ENCODE data around the gene PRKG1.

Gene PRKG1

DNA sequence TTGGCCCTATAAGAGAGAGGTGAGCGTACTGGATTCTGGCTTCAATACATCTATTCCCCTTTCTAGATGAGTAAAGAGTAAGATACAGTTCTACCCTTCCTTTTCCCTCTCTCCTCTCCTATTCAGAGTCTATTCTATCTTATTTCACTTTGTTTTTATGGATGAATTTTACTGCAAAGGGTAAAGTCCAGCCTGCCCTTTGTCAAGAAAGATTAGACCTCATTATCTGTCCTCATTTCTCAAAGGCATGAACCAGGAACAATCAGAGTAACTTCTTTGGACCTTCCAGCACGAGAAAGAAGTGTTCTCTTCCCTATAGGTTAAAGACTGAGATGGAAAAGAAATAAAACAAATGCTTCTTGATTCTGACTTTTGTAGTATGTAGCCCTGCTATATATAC lies 239.0 kb downstream of the PRKG1 start:
- H4K8ac ChIP-seq (ENCODE audit: low read depth, low read length), result no peak overlapping the region
- no peak overlapping the region for H4K12ac ChIP-seq (ENCODE audit: low read depth, low read length)
- no peaks in the 10 kb centered on the region for H3K79me1 ChIP-seq (ENCODE audit: low read length)
- H2BK120ac ChIP-seq (ENCODE audit: insufficient read depth, low read length, poor library complexity), result no peak overlapping the region
- H3K18ac ChIP-seq (ENCODE audit: low read length), result no peak overlapping the region
- H3K23ac ChIP-seq (ENCODE audit: low read length), result no peak overlapping the region
- H3K79me2 ChIP-seq (ENCODE audit: control insufficient read depth, insufficient read depth, low read length, poor library complexity), result no peaks in the 10 kb centered on the region
- no peak overlapping the region for H3K4me3 ChIP-seq (ENCODE audit: low read depth, low read length)
- DNase-seq, result no peak
- H3K27me3 ChIP-seq (ENCODE audit: insufficient read depth, low read length), result no peaks in the 10 kb centered on the region
- H3K9ac ChIP-seq (ENCODE audit: low read length), result no peak overlapping the region
- H2AK5ac ChIP-seq (ENCODE audit: low read length), result no peak overlapping the region
- H3K36me3 ChIP-seq (ENCODE audit: control insufficient read depth in 1 of 2, insufficient read depth in 2 of 2, low read length in 2 of 2), result no peaks in the 10 kb centered on the region
- no peak overlapping the region for H2BK5ac ChIP-seq (ENCODE audit: low read depth, low read length, poor library complexity)
- no peak overlapping the region for H3K14ac ChIP-seq (ENCODE audit: low read length)
- H2AFZ ChIP-seq (ENCODE audit: insufficient read depth, low read length, poor library complexity), result no peak overlapping the region
- no peak overlapping the region for H2BK12ac ChIP-seq (ENCODE audit: low read length)
- H3K4me1 ChIP-seq (ENCODE audit: control insufficient read depth in 1 of 2, insufficient read depth in 2 of 2, low read length in 2 of 2), result no peaks in the 10 kb centered on the region
- H3K4me2 ChIP-seq (ENCODE audit: low read length), result no peak overlapping the region
- no peaks in the 10 kb centered on the region for H3K9me3 ChIP-seq (ENCODE audit: insufficient read depth, low read depth, low read length)
- H3K27ac ChIP-seq (ENCODE audit: low read depth, low read length), result no peak overlapping the region
- H3K4ac ChIP-seq (ENCODE audit: low read depth, low read length), result no peak overlapping the region
- no CpG with 5 or more reads among the region's 2 CpGs for WGBS (ENCODE audit: extremely low coverage, insufficient coverage, insufficient read length)
- H4K91ac ChIP-seq (ENCODE audit: low read depth, low read length), result no peak overlapping the region

DNA sequence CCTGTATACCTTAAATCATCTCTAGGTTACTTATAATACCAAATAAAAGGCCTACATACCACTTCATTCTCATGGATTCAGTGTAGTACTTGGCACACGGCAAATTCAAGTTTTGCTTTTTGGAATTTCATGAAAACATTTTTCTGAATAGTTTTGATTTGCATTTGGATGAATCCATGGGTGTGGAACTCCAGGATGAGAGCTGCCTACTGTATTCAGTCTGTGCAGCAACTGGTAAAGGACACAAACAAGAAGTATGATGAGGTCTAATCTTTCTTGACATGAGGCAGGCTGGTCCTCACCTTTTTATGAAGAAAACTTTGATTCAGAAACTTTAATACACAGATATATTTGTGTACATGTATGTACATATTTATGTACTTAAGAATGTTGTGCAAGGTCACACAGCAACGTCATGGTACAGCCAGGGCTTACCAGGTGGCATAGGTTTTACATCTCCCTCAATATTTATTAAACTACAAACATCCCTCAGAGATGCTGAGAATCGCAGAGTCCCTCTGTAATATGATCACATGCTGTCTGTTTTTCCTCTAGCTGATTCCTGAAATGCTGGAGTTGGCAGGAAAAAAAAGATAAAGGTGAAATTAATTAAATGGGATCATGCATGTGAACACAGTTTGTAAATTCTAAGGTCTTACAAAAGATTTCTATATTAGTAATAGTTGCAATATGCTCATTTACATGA lies 239.6 kb downstream of the PRKG1 start:
- Histone ChIP-seq H4K91ac (ENCODE audit: low read depth, low read length) (no peak overlapping the region), H2BK12ac (ENCODE audit: low read length) (no peak overlapping the region)
- WGBS (ENCODE audit: extremely low coverage, insufficient coverage, insufficient read length), result no CpG with 5 or more reads among the region's 3 CpGs

DNA sequence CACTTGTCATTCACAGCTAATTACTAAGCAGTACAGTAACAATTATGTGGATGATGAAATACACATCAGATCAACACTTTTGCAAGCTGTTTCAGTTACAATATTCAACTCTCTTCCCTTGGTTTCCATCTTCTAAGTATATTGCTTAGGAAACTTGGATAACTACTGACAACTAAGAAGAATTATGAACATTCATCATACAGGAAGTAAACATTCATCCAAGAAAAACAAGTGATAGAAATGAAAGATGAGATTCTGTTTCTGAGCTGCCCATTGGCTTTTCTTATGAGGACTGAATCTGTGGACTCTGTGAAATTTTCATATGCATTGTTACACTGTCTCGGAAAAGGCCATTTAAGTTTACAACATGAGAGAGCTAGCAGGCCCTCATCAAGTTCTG lies 240.2 kb downstream of the PRKG1 start:
- Histone ChIP-seq H4K12ac (ENCODE audit: low read depth, low read length) (no peak overlapping the region), H3K9me3 (ENCODE audit: insufficient read depth, low read depth, low read length) (no peaks in the 10 kb centered on the region), H3K79me1 (ENCODE audit: low read length) (no peaks in the 10 kb centered on the region), H3K4me3 (ENCODE audit: low read depth, low read length) (no peak overlapping the region), H3K36me3 (ENCODE audit: control insufficient read depth in 1 of 2, insufficient read depth in 2 of 2, low read length in 2 of 2) (no peaks in the 10 kb centered on the region), H3K79me2 (ENCODE audit: control insufficient read depth, insufficient read depth, low read length, poor library complexity) (no peaks in the 10 kb centered on the region), H3K23ac (ENCODE audit: low read length) (no peak overlapping the region), H3K4me2 (ENCODE audit: low read length) (no peak overlapping the region), H3K4ac (ENCODE audit: low read depth, low read length) (no peak overlapping the region), H2BK12ac (ENCODE audit: low read length) (no peak overlapping the region), H2BK120ac (ENCODE audit: insufficient read depth, low read length, poor library complexity) (no peak overlapping the region), H3K27me3 (ENCODE audit: insufficient read depth, low read length) (no peaks in the 10 kb centered on the region), H2AFZ (ENCODE audit: insufficient read depth, low read length, poor library complexity) (no peak overlapping the region), H3K18ac (ENCODE audit: low read length) (no peak overlapping the region), H3K27ac (ENCODE audit: low read depth, low read length) (no peak overlapping the region), H4K91ac (ENCODE audit: low read depth, low read length) (no peak overlapping the region), H2BK5ac (ENCODE audit: low read depth, low read length, poor library complexity) (no peak overlapping the region), H4K8ac (ENCODE audit: low read depth, low read length) (no peak overlapping the region), H3K14ac (ENCODE audit: low read length) (no peak overlapping the region), H3K9ac (ENCODE audit: low read length) (no peak overlapping the region), H2AK5ac (ENCODE audit: low read length) (no peak overlapping the region), H3K4me1 (ENCODE audit: control insufficient read depth in 1 of 2, insufficient read depth in 2 of 2, low read length in 2 of 2) (no peaks in the 10 kb centered on the region)
- WGBS (ENCODE audit: extremely low coverage, insufficient coverage, insufficient read length), result no CpG with 5 or more reads among the region's 1 CpG
- DNase-seq, result no peak

More for the DNA sequence above, 239.6 kb downstream of the PRKG1 start:
- Histone ChIP-seq H3K4ac (ENCODE audit: low read depth, low read length) (no peak overlapping the region), H2AFZ (ENCODE audit: insufficient read depth, low read length, poor library complexity) (no peak overlapping the region), H2AK5ac (ENCODE audit: low read length) (no peak overlapping the region), H3K23ac (ENCODE audit: low read length) (no peak overlapping the region), H4K12ac (ENCODE audit: low read depth, low read length) (no peak overlapping the region), H3K18ac (ENCODE audit: low read length) (no peak overlapping the region), H3K79me1 (ENCODE audit: low read length) (no peaks in the 10 kb centered on the region), H3K9me3 (ENCODE audit: insufficient read depth, low read depth, low read length) (no peaks in the 10 kb centered on the region), H4K8ac (ENCODE audit: low read depth, low read length) (no peak overlapping the region), H3K4me2 (ENCODE audit: low read length) (no peak overlapping the region), H3K36me3 (ENCODE audit: control insufficient read depth in 1 of 2, insufficient read depth in 2 of 2, low read length in 2 of 2) (no peaks in the 10 kb centered on the region), H3K79me2 (ENCODE audit: control insufficient read depth, insufficient read depth, low read length, poor library complexity) (no peaks in the 10 kb centered on the region), H3K4me1 (ENCODE audit: control insufficient read depth in 1 of 2, insufficient read depth in 2 of 2, low read length in 2 of 2) (no peaks in the 10 kb centered on the region), H3K27me3 (ENCODE audit: insufficient read depth, low read length) (no peaks in the 10 kb centered on the region), H3K4me3 (ENCODE audit: low read depth, low read length) (no peak overlapping the region), H2BK5ac (ENCODE audit: low read depth, low read length, poor library complexity) (no peak overlapping the region), H3K27ac (ENCODE audit: low read depth, low read length) (no peak overlapping the region), H3K9ac (ENCODE audit: low read length) (no peak overlapping the region), H3K14ac (ENCODE audit: low read length) (no peak overlapping the region), H2BK120ac (ENCODE audit: insufficient read depth, low read length, poor library complexity) (no peak overlapping the region)
- no peak for DNase-seq

DNA sequence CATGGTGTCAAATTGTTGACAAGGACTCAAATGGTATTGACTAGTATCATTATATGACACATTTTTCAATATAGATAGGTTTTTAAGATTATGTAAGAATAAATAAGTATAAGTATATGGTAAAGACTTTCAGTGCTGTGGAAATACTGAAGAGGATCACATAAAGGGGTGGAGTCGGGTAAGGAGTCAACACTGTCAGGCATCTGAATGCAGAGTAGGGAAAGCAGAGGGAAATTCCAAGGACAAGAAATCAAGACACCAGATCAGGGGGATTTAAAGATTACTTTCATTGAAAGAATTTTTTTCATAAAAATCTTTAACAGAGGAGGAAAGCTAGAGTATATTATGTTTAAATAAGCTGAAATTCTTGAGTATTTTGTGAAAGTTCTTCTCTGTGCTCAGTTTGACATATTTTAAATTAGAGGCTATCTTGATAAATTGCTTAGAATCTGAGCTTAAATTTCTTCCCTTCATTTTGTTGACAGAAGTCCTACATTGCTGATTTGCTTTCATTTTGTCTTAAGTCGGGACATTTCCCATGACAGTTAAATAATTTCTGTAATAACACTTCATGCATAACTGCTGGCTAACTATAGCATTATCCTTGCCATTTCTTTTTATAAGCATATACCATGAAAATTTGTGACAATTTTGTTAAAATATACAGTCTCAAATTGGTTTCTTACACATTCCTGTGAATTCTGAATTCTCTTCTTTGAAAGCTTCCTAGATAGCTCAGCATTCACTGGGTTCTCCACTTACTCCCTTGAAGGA lies 244.3 kb downstream of the PRKG1 start:
- Histone ChIP-seq H3K9me3 (ENCODE audit: insufficient read depth, low read depth, low read length) (no peaks in the 10 kb centered on the region), H3K4ac (ENCODE audit: low read depth, low read length) (no peak overlapping the region), H2BK12ac (ENCODE audit: low read length) (no peak overlapping the region), H3K27ac (ENCODE audit: low read depth, low read length) (no peak overlapping the region), H3K36me3 (ENCODE audit: control insufficient read depth in 1 of 2, insufficient read depth in 2 of 2, low read length in 2 of 2) (no peaks in the 10 kb centered on the region), H4K91ac (ENCODE audit: low read depth, low read length) (no peak overlapping the region), H4K8ac (ENCODE audit: low read depth, low read length) (no peak overlapping the region), H3K23ac (ENCODE audit: low read length) (no peak overlapping the region), H3K4me3 (ENCODE audit: low read depth, low read length) (no peak overlapping the region), H3K4me2 (ENCODE audit: low read length) (no peak overlapping the region), H4K12ac (ENCODE audit: low read depth, low read length) (no peak overlapping the region), H3K18ac (ENCODE audit: low read length) (no peak overlapping the region), H2BK5ac (ENCODE audit: low read depth, low read length, poor library complexity) (no peak overlapping the region), H3K79me2 (ENCODE audit: control insufficient read depth, insufficient read depth, low read length, poor library complexity) (no peaks in the 10 kb centered on the region), H3K27me3 (ENCODE audit: insufficient read depth, low read length) (no peaks in the 10 kb centered on the region), H2AFZ (ENCODE audit: insufficient read depth, low read length, poor library complexity) (no peak overlapping the region), H3K4me1 (ENCODE audit: control insufficient read depth in 1 of 2, insufficient read depth in 2 of 2, low read length in 2 of 2) (no peaks in the 10 kb centered on the region), H3K9ac (ENCODE audit: low read length) (no peak overlapping the region), H2AK5ac (ENCODE audit: low read length) (no peak overlapping the region), H2BK120ac (ENCODE audit: insufficient read depth, low read length, poor library complexity) (no peak overlapping the region), H3K79me1 (ENCODE audit: low read length) (no peaks in the 10 kb centered on the region), H3K14ac (ENCODE audit: low read length) (no peak overlapping the region)
- WGBS (ENCODE audit: extremely low coverage, insufficient coverage, insufficient read length), result no CpG with 5 or more reads among the region's 2 CpGs
- DNase-seq, result no peak

Data from trophoblast cell (in vitro differentiated cells and primary cell).